ENCODE measurements around the gene EIF5A2.

Gene EIF5A2

DNA sequence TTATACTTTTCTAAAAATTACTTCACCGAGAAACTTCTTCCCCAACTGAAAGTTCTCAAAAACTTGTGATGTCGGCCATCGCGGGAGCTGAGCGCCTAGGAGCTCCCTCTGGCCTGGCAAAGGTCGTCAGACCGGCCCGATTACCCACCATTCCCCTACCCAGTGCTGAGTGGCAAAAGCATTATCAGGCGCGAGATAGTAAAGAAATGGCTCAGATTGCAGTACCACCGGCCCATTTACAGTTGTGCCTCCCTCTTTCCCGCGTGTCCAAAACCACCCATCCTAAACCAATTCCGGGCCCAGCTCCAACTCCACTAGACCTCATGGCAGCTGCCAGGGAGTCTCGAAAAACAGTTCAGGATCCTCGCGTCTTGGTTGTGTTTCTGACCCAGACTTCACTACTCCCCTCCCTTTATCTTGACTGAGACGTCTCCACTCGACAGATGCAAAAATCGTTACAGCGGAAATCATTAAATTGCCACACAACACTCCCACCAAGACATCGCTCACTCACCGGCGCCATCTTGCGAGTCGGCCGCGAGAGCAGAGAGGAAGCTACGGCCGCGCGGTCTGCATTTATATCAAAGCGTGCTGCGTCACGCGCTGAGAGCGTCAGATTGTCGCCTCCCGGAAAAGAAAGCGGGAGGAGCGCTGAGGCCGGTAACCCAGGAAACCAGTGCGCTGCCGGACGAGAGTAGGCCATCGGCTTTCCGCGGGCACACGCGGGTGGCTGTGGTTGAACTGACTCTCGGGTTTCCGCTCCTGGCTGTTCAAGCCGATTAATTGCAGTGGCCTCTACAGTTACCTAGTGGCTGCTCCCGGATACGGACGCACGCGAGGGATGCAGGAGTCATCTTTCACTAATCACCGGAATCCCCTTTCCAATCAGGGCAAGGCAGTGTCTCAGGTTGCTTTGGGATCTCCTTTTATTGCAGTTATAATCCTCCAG is 38.5 kb downstream of the EIF5A2 start, which contains the start of gene RPL22L1:
Gene RPL22L1 (minus strand): TSS at position 551 of the 949 bp plus-strand sequence. CDS start 28 bp downstream, at position 523.
- H3K4me3 ChIP-seq (ENCODE audit: low read depth, low read length): peak within 1 kb of the TSS; percentile 80
- TF ChIP-seq, protein P1, sequence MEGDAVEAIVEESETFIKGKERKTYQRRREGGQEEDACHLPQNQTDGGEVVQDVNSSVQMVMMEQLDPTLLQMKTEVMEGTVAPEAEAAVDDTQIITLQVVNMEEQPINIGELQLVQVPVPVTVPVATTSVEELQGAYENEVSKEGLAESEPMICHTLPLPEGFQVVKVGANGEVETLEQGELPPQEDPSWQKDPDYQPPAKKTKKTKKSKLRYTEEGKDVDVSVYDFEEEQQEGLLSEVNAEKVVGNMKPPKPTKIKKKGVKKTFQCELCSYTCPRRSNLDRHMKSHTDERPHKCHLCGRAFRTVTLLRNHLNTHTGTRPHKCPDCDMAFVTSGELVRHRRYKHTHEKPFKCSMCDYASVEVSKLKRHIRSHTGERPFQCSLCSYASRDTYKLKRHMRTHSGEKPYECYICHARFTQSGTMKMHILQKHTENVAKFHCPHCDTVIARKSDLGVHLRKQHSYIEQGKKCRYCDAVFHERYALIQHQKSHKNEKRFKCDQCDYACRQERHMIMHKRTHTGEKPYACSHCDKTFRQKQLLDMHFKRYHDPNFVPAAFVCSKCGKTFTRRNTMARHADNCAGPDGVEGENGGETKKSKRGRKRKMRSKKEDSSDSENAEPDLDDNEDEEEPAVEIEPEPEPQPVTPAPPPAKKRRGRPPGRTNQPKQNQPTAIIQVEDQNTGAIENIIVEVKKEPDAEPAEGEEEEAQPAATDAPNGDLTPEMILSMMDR (IDR thresholded peaks at IDR 0.05; ENCODE audit: borderline replicate concordance, insufficient read depth, low read depth, low read length): 0 out of 2 replicates have a peak, but pooled peaks have one; percentile 3

DNA sequence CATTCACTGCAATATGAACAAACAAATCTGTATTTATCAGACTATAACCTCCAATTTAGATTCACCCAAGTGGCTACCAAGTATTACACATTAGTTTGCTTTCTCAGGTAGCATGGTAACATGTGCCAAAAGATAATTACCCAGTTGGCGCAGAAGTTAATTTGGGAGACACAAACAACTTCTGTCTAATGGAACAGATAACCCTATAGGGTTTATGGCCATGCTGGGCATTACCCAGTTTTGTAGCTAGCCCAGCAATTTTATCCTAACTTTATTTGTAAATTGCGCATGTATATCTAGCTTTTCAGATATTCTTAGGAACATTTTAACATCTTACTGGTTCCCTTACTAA is 39.2 kb downstream of the EIF5A2 start:
- H3K4me3 ChIP-seq (ENCODE audit: low read depth, low read length): peak overlapping the region; percentile 80
- TF ChIP-seq, protein P1 (IDR thresholded peaks at IDR 0.05; ENCODE audit: borderline replicate concordance, insufficient read depth, low read depth, low read length): no peak

DNA sequence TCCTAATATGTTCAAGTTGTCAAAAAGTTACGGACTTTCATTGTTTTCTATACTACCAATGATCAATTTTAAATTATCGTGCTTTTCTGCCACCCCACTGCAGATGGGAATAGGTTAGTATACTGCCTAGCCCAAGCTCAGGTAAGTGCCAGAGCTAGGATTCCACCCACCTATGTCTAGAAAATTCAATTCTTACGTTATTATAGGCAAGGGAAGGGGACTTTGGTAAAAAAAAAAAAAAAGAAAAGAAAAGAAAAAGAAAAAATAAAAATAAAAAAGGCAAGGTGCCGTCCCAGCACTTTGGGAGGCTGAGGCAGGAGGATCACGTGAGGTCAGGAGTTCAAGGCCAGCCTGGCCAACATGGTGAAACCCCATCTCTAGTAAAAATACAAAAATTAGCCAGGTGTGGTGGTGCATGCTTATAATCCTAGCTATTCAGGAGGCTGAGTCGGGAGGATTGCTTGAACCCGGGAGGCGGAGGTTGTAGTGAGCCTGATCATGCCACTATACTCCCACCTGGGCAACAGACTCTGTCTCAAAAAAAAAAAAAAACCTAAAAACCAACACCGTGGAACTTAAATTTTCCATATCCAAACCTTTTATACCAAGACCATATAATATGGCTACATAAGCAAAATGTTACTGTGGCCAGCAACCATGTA is 39.7 kb downstream of the EIF5A2 start:
- H3K4me3 ChIP-seq (ENCODE audit: low read depth, low read length): peak overlapping the region; percentile 80
- TF ChIP-seq, protein P1 (IDR thresholded peaks at IDR 0.05; ENCODE audit: borderline replicate concordance, insufficient read depth, low read depth, low read length): no peak

DNA sequence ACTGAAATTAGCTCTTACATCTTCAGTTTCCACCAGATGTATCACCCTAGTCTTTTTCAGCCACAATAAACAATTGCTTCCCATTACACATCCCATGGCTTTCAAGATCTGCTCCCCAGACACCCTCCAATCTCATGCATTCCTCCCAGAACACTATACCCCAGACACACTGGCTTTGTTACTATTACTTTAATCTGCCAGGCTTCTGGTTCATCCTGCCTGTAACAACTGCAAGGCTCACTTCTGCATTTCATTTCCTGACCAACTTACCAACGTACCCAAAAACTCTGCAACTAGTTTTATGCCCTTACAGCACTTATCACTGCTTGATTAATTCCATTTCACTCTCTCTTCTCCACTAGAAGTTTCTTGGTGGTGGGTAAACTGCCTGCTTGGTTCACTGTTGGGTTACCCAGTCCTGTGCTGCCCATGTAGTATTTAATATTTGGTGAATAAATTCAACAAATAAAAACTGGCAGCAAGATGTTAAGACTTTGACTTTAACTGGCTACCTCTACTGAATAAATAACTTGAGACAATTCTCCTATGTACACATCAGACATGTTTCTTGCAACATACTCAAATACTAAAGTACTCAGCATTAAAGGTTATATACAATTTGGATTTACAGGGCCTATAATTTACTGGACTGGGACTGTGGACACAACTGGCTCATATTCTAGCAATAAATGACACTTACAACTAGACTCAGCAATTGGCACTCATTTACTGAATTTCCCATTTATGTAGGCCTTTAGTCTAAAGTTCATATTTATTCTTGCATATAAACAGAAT is 41.1 kb downstream of the EIF5A2 start:
- no peak overlapping the region for H3K4me3 ChIP-seq (ENCODE audit: low read depth, low read length)
- TF ChIP-seq, protein P1 (IDR thresholded peaks at IDR 0.05; ENCODE audit: borderline replicate concordance, insufficient read depth, low read depth, low read length): no peak

DNA sequence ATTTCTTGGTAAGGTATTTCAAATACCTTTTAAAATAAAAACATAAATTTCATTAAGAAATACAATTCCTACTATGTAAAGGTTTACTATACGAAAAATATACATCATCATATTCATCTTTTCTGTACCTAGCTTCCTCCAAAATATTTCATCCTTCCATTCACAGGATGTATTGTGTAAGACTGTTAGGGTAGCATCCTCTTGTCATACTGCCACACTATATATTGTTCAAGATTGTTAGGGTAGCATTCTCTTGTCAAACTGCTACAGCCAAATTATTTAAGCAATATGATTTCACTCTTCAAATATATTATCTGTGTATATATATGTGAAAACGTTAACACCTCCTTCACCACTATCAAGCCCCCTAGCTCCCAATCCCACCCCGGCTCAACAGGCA is 41.9 kb downstream of the EIF5A2 start:
- H3K4me3 ChIP-seq (ENCODE audit: low read depth, low read length): no peak overlapping the region
- TF ChIP-seq, protein P1 (IDR thresholded peaks at IDR 0.05; ENCODE audit: borderline replicate concordance, insufficient read depth, low read depth, low read length): no peak

DNA sequence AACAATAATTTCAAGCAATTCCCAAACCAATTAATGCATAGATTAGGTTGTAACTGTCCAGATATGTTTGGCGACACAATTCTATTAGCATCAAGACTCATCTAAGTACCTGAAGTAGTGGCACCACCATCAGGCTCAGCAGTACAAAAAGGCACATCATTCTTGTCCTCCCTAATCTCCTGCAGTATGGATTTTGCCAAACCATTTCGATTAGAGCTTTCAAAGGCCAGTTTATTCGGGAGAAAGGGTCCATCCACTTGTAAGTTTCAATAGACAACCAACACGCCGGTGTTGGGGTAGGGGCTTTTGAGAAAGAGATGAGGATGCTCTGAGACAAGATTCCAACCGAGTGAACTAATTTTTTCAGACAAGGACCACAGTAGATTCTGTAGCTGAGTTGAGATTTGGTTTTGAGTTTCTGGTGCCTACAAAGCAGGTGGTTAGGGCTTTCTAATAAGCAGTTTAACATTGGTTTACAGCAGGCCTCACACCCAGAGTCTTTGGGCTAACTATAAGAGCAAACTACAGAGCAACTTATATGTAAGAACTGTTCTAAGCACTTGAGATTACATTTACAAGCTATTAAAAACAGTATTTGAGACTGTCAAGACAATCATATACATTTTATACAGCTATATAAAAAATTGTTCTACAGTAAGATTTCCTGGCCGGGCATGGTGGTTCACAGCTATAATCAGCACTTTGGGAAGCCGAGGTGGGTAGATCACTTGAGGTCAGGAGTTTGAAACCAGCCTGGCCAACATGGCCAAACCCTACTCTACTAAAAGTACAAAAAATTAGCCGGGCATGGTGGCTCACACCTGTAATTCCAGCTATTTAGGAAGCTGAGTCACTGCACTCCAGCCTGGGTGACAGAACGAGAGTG is 43.0 kb downstream of the EIF5A2 start:
- TF ChIP-seq, protein P1 (IDR thresholded peaks at IDR 0.05; ENCODE audit: borderline replicate concordance, insufficient read depth, low read depth, low read length): no peak
- H3K4me3 ChIP-seq (ENCODE audit: low read depth, low read length): no peak overlapping the region
